Suprapubic skin (tissue), 4 donors: Measurements from ENCODE around the gene TNFRSF9. TPM values are rescaled to one million over a fixed set of nuclear protein-coding genes. Genes with fewer than 3 reads are reported as not detected.

Source experiments
- DNase-seq, 2 donors: peaks; one replicate each; pipeline ENCODE4 v3.0.0-alpha.2; 2019; ENCODE audit warnings: low spot score in 2 of 2
- H3K27ac ChIP-seq: fragments of 200-600 bp; sonication (generic); one replicate; pipeline ENCODE4 v1.5.1; 2019
- H3K27me3 ChIP-seq: fragments of 200-600 bp; sonication (generic); one replicate; pipeline ENCODE4 v1.5.1; 2019
- H3K36me3 ChIP-seq: fragments of 200-600 bp; sonication (generic); one replicate; pipeline ENCODE4 v1.5.1; 2019
- H3K4me1 ChIP-seq: fragments of 200-600 bp; sonication (generic); one replicate; pipeline ENCODE4 v1.5.1; 2019
- H3K4me3 ChIP-seq: fragments of 200-600 bp; sonication (generic); one replicate; pipeline ENCODE4 v1.5.1; 2019; ENCODE audit warnings: mild to moderate bottlenecking
- H3K9me3 ChIP-seq: fragments of 200-600 bp; sonication (generic); one replicate; pipeline ENCODE4 v1.5.1; 2019
- CTCF ChIP-seq, 2 donors: fragments of 200-600 bp in 1 of 2; fragments of 450-650 bp in 1 of 2; sonication (generic) in 1 of 2; IDR thresholded peaks; one replicate each; pipeline ENCODE4 v1.5.1; 2016 to 2019; ENCODE audit warnings: antibody characterized with exemption in 2 of 2, mild to moderate bottlenecking in 1 of 2, moderate library complexity in 1 of 2
- EP300 ChIP-seq: sonication (generic); formaldehyde crosslinking; IDR thresholded peaks from one replicate; pipeline ENCODE4 v1.6.1; 2017; ENCODE audit warnings: antibody characterized with exemption
- POLR2A ChIP-seq, 2 donors: fragments of 450-650 bp; IDR thresholded peaks; one replicate each; pipeline ENCODE4 v1.6.1; 2017; ENCODE audit warnings: antibody characterized with exemption in 2 of 2, mild to moderate bottlenecking in 2 of 2, moderate library complexity in 2 of 2
- POLR2AphosphoS5 ChIP-seq, 3 donors: sonication (generic); formaldehyde crosslinking; IDR thresholded peaks; one replicate each; pipeline ENCODE4 v1.6.1; 2017; ENCODE audit warnings: antibody characterized with exemption in 3 of 3
- WGBS: methylation state at CpG from one replicate; pipeline ENCODE4 v1.1.5; 2018; 5-methylcytosine and 5-hydroxymethylcytosine counted together
- total RNA-seq, 4 donors: library from RNA; depleted of rRNA; stranded (reverse); fragments of >200 nt; gene quantifications; one replicate each; pipeline ENCODE4 v1.1.0, GENCODE V29; 2016

The TNFRSF9 gene
- not detected for total RNA-seq

- no peak within 1 kb of the TSS for H3K27ac ChIP-seq
- TF ChIP-seq CTCF (IDR thresholded peaks at IDR 0.05): no peak
- TF ChIP-seq EP300: no peak
- H3K36me3 ChIP-seq: no peaks in the 10 kb centered on the region
- H3K27me3 ChIP-seq: peaks cover 26% of the 10 kb centered on the region
- WGBS: 58% methylated on average over 14 of the region's 14 CpGs
- no peak within 1 kb of the TSS for H3K4me3 ChIP-seq
- no peaks in the 10 kb centered on the region for H3K9me3 ChIP-seq
- H3K4me1 ChIP-seq: peaks cover 11% of the 10 kb centered on the region
- DNase-seq: no peak
These were observed at the start of gene TNFRSF9 for GRCh38 chr1:7940745-7941436. Gene TNFRSF9, minus strand, starts transcription at chr1:7940839. Its CDS starts 845 bp downstream, at chr1:7939994.

DNA sequence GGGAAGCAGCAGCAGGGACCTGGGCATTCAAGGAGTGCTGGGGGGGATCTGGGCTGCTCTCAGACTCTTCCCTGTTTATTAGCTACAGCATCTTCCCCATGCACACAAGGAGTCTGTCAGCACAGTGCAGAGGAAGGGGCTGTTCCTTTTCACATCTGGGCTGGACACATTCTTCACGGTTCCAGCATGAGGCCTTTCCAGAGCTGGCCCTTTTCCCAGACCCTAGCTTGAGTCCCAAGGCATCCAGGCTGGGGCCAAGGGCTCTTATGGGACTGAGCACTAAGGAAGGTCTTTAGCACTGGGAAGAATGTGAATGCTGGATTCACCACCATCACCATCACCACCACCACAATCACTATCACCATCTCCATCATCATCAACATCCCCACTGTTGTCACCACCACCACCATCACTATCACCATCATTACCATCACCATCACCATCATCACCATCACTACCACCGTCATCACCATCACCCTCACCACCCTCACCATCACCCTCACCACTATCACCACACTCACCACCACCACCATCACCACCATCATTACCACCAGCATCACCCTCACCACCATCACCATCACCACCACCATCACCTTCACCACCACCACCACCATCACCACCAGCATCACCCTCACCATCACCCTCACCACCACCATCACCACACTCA, 49.3 kb upstream of the TNFRSF9 start:
- Histone ChIP-seq H3K36me3 (peaks cover 18% of the 10 kb centered on the region), H3K27ac (no peak overlapping the region), H3K27me3 (no peaks in the 10 kb centered on the region), H3K9me3 (no peaks in the 10 kb centered on the region), H3K4me3 (no peak overlapping the region), H3K4me1 (peaks cover 7% of the 10 kb centered on the region)
- DNase-seq: no peak
- TF ChIP-seq CTCF (IDR thresholded peaks at IDR 0.05) (no peak), EP300 (no peak), POLR2A (IDR thresholded peaks at IDR 0.05) (no peak), POLR2AphosphoS5 (IDR thresholded peaks at IDR 0.05) (no peak)
- WGBS: 69% methylated on average over 2 of the region's 2 CpGs

- Histone ChIP-seq H3K4me1 (peaks cover 7% of the 10 kb centered on the region), H3K27me3 (no peaks in the 10 kb centered on the region), H3K36me3 (peaks cover 31% of the 10 kb centered on the region), H3K4me3 (no peak overlapping the region), H3K27ac (no peak overlapping the region), H3K9me3 (no peaks in the 10 kb centered on the region)
- WGBS: 74% methylated on average over 1 of the region's 1 CpG
- TF ChIP-seq CTCF (IDR thresholded peaks at IDR 0.05) (no peak), EP300 (no peak), POLR2A (IDR thresholded peaks at IDR 0.05) (no peak), POLR2AphosphoS5 (IDR thresholded peaks at IDR 0.05) (no peak)
- no peak for DNase-seq
These were observed 47.9 kb upstream of the TNFRSF9 start for GRCh38 chr1:7988576-7988975.

- 99% methylated on average over 7 of the region's 7 CpGs for WGBS
- no peak overlapping the region for H3K27ac ChIP-seq
- no peak overlapping the region for H3K4me3 ChIP-seq
- H3K9me3 ChIP-seq: no peaks in the 10 kb centered on the region
- H3K4me1 ChIP-seq: peaks cover 14% of the 10 kb centered on the region
- peaks cover 38% of the 10 kb centered on the region for H3K36me3 ChIP-seq
- no peak for DNase-seq
- no peak for TF ChIP-seq EP300
- no peak for TF ChIP-seq CTCF (IDR thresholded peaks at IDR 0.05)
- TF ChIP-seq POLR2A (IDR thresholded peaks at IDR 0.05): no peak
- TF ChIP-seq POLR2AphosphoS5 (IDR thresholded peaks at IDR 0.05): no peak
- H3K27me3 ChIP-seq: no peaks in the 10 kb centered on the region
These were observed 46.9 kb upstream of the TNFRSF9 start for GRCh38 chr1:7987528-7987927.

GRCh38 chr1:7985851-7986612, 45.4 kb upstream of the TNFRSF9 start:
- DNase-seq: no peak
- Histone ChIP-seq H3K4me1 (peaks cover 20% of the 10 kb centered on the region), H3K4me3 (no peak overlapping the region), H3K9me3 (no peaks in the 10 kb centered on the region), H3K27ac (no peak overlapping the region), H3K27me3 (no peaks in the 10 kb centered on the region), H3K36me3 (peaks cover 44% of the 10 kb centered on the region)
- 94% methylated on average over 12 of the region's 15 CpGs for WGBS
- no peak for TF ChIP-seq EP300
- no peak for TF ChIP-seq POLR2AphosphoS5 (IDR thresholded peaks at IDR 0.05)
- no peak for TF ChIP-seq CTCF (IDR thresholded peaks at IDR 0.05)
- no peak for TF ChIP-seq POLR2A (IDR thresholded peaks at IDR 0.05)
